Measurements from ENCODE around the gene AEBP1.

Gene AEBP1

GRCh38 chr7:44150966-44151941 lies 47.1 kb downstream of the AEBP1 start:
- H3K27ac ChIP-seq (ENCODE audit: insufficient read depth, low read length, poor library complexity, severe bottlenecking): no peak overlapping the region
- H3K36me3 ChIP-seq (ENCODE audit: control insufficient read depth, insufficient read depth, low read length): no peaks in the 10 kb centered on the region
- no peaks in the 10 kb centered on the region for H3K4me1 ChIP-seq (ENCODE audit: control insufficient read depth, insufficient read depth, low read length, poor library complexity, severe bottlenecking)
- no peaks in the 10 kb centered on the region for H3K27me3 ChIP-seq (replicated peaks; ENCODE audit: control insufficient read depth, insufficient read depth, low read length, poor library complexity, severe bottlenecking)
- H3K9me3 ChIP-seq (ENCODE audit: control insufficient read depth, low read length): no peaks in the 10 kb centered on the region
- no peak for DNase-seq
- H3K4me3 ChIP-seq (ENCODE audit: insufficient read depth, low read depth, low read length, poor library complexity, severe bottlenecking): no peak overlapping the region

GRCh38 chr7:44151956-44152355 lies 47.8 kb downstream of the AEBP1 start:
- Histone ChIP-seq H3K36me3 (ENCODE audit: control insufficient read depth, insufficient read depth, low read length) (no peaks in the 10 kb centered on the region), H3K27ac (ENCODE audit: insufficient read depth, low read length, poor library complexity, severe bottlenecking) (no peak overlapping the region), H3K4me1 (ENCODE audit: control insufficient read depth, insufficient read depth, low read length, poor library complexity, severe bottlenecking) (no peaks in the 10 kb centered on the region), H3K9me3 (ENCODE audit: control insufficient read depth, low read length) (no peaks in the 10 kb centered on the region), H3K27me3 (replicated peaks; ENCODE audit: control insufficient read depth, insufficient read depth, low read length, poor library complexity, severe bottlenecking) (no peaks in the 10 kb centered on the region), H3K4me3 (ENCODE audit: insufficient read depth, low read depth, low read length, poor library complexity, severe bottlenecking) (no peak overlapping the region)
- no peak for DNase-seq

GRCh38 chr7:44152971-44153947 lies 49.1 kb downstream of the AEBP1 start:
- Histone ChIP-seq H3K9me3 (ENCODE audit: control insufficient read depth, low read length) (no peaks in the 10 kb centered on the region), H3K27ac (ENCODE audit: insufficient read depth, low read length, poor library complexity, severe bottlenecking) (no peak overlapping the region), H3K27me3 (replicated peaks; ENCODE audit: control insufficient read depth, insufficient read depth, low read length, poor library complexity, severe bottlenecking) (no peaks in the 10 kb centered on the region), H3K4me1 (ENCODE audit: control insufficient read depth, insufficient read depth, low read length, poor library complexity, severe bottlenecking) (no peaks in the 10 kb centered on the region), H3K4me3 (ENCODE audit: insufficient read depth, low read depth, low read length, poor library complexity, severe bottlenecking) (no peak overlapping the region), H3K36me3 (ENCODE audit: control insufficient read depth, insufficient read depth, low read length) (no peaks in the 10 kb centered on the region)
- no peak for DNase-seq

GRCh38 chr7:44153948-44154335 lies 49.8 kb downstream of the AEBP1 start:
- Histone ChIP-seq H3K27ac (ENCODE audit: insufficient read depth, low read length, poor library complexity, severe bottlenecking) (no peak overlapping the region), H3K9me3 (ENCODE audit: control insufficient read depth, low read length) (no peaks in the 10 kb centered on the region), H3K4me3 (ENCODE audit: insufficient read depth, low read depth, low read length, poor library complexity, severe bottlenecking) (no peak overlapping the region), H3K4me1 (ENCODE audit: control insufficient read depth, insufficient read depth, low read length, poor library complexity, severe bottlenecking) (no peaks in the 10 kb centered on the region), H3K36me3 (ENCODE audit: control insufficient read depth, insufficient read depth, low read length) (no peaks in the 10 kb centered on the region), H3K27me3 (replicated peaks; ENCODE audit: control insufficient read depth, insufficient read depth, low read length, poor library complexity, severe bottlenecking) (no peaks in the 10 kb centered on the region)
- no peak for DNase-seq

GRCh38 chr7:44154703-44155102 lies 50.6 kb downstream of the AEBP1 start:
- Histone ChIP-seq H3K36me3 (ENCODE audit: control insufficient read depth, insufficient read depth, low read length) (no peaks in the 10 kb centered on the region), H3K27me3 (replicated peaks; ENCODE audit: control insufficient read depth, insufficient read depth, low read length, poor library complexity, severe bottlenecking) (no peaks in the 10 kb centered on the region), H3K27ac (ENCODE audit: insufficient read depth, low read length, poor library complexity, severe bottlenecking) (no peak overlapping the region), H3K9me3 (ENCODE audit: control insufficient read depth, low read length) (no peaks in the 10 kb centered on the region), H3K4me1 (ENCODE audit: control insufficient read depth, insufficient read depth, low read length, poor library complexity, severe bottlenecking) (no peaks in the 10 kb centered on the region), H3K4me3 (ENCODE audit: insufficient read depth, low read depth, low read length, poor library complexity, severe bottlenecking) (no peak overlapping the region)
- DNase-seq: no peak

GRCh38 chr7:44155191-44156185 lies 51.3 kb downstream of the AEBP1 start:
- H3K36me3 ChIP-seq (ENCODE audit: control insufficient read depth, insufficient read depth, low read length): no peaks in the 10 kb centered on the region
- H3K9me3 ChIP-seq (ENCODE audit: control insufficient read depth, low read length): no peaks in the 10 kb centered on the region
- H3K4me1 ChIP-seq (ENCODE audit: control insufficient read depth, insufficient read depth, low read length, poor library complexity, severe bottlenecking): no peaks in the 10 kb centered on the region

GRCh38 chr7:44156453-44157010 lies 52.4 kb downstream of the AEBP1 start:
- no peaks in the 10 kb centered on the region for H3K9me3 ChIP-seq (ENCODE audit: control insufficient read depth, low read length)
- H3K27ac ChIP-seq (ENCODE audit: insufficient read depth, low read length, poor library complexity, severe bottlenecking): no peak overlapping the region
- no peaks in the 10 kb centered on the region for H3K36me3 ChIP-seq (ENCODE audit: control insufficient read depth, insufficient read depth, low read length)
- H3K4me1 ChIP-seq (ENCODE audit: control insufficient read depth, insufficient read depth, low read length, poor library complexity, severe bottlenecking): no peaks in the 10 kb centered on the region
- no peak overlapping the region for H3K4me3 ChIP-seq (ENCODE audit: insufficient read depth, low read depth, low read length, poor library complexity, severe bottlenecking)
- H3K27me3 ChIP-seq (replicated peaks; ENCODE audit: control insufficient read depth, insufficient read depth, low read length, poor library complexity, severe bottlenecking): no peaks in the 10 kb centered on the region
- DNase-seq: no peak

More at GRCh38 chr7:44155191-44156185, 51.3 kb downstream of the AEBP1 start:
- DNase-seq: no peak
- no peak overlapping the region for H3K27ac ChIP-seq (ENCODE audit: insufficient read depth, low read length, poor library complexity, severe bottlenecking)
- H3K4me3 ChIP-seq (ENCODE audit: insufficient read depth, low read depth, low read length, poor library complexity, severe bottlenecking): no peak overlapping the region
- no peaks in the 10 kb centered on the region for H3K27me3 ChIP-seq (replicated peaks; ENCODE audit: control insufficient read depth, insufficient read depth, low read length, poor library complexity, severe bottlenecking)

GRCh38 chr7:44157116-44158080 lies 53.3 kb downstream of the AEBP1 start:
- H3K4me1 ChIP-seq (ENCODE audit: control insufficient read depth, insufficient read depth, low read length, poor library complexity, severe bottlenecking): no peaks in the 10 kb centered on the region
- H3K9me3 ChIP-seq (ENCODE audit: control insufficient read depth, low read length): no peaks in the 10 kb centered on the region
- H3K27me3 ChIP-seq (replicated peaks; ENCODE audit: control insufficient read depth, insufficient read depth, low read length, poor library complexity, severe bottlenecking): no peaks in the 10 kb centered on the region
- H3K36me3 ChIP-seq (ENCODE audit: control insufficient read depth, insufficient read depth, low read length): no peaks in the 10 kb centered on the region
- DNase-seq: no peak
- no peak overlapping the region for H3K27ac ChIP-seq (ENCODE audit: insufficient read depth, low read length, poor library complexity, severe bottlenecking)
- no peak overlapping the region for H3K4me3 ChIP-seq (ENCODE audit: insufficient read depth, low read depth, low read length, poor library complexity, severe bottlenecking)
